22Rv1 (cell line): ENCODE measurements around the gene AGXT.

Source experiments
- H3K27ac ChIP-seq: fragments of 450-650 bp; 2 replicates; pipeline ENCODE4 v1.5.1; 2017
- ZFX ChIP-seq: fragments of 450-650 bp; IDR thresholded peaks from 2 replicates; pipeline ENCODE4 v1.6.1; 2017; ENCODE audit warnings: antibody characterized with exemption, borderline replicate concordance
- TF ChIP-seq, protein P1 (sequence below): fragments of 450-650 bp; IDR thresholded peaks from 2 replicates; pipeline ENCODE4 v1.5.1; 2017; ENCODE audit warnings: mild to moderate bottlenecking

Gene AGXT

DNA sequence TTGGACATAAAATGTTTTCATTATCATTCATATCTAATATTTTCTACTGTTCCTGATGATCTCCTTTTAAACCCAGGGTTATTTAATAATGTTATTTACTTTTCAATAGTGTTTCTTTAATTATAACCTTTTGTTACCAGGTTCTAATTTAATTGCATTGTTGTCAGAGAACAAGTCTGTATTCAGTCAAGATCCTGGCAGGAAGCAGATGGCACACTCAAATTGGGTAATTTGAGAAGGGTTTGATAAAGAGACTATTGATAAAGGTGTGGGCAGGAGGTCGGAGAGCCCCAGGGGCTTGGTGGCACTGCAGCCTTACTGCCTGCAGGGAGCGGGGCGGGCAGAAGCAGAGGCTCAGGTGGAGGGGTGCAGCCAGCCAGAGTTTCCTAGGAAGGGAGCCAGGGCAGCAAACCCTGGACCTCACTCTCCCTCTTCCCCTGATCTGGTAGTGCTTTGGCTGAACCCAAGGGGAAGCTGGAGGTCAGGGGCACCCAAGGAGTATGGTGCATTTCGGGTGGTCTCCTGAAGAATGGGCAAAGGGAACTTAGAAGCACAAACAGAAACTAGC is 46.3 kb upstream of the AGXT start:
- TF ChIP-seq, protein P1, sequence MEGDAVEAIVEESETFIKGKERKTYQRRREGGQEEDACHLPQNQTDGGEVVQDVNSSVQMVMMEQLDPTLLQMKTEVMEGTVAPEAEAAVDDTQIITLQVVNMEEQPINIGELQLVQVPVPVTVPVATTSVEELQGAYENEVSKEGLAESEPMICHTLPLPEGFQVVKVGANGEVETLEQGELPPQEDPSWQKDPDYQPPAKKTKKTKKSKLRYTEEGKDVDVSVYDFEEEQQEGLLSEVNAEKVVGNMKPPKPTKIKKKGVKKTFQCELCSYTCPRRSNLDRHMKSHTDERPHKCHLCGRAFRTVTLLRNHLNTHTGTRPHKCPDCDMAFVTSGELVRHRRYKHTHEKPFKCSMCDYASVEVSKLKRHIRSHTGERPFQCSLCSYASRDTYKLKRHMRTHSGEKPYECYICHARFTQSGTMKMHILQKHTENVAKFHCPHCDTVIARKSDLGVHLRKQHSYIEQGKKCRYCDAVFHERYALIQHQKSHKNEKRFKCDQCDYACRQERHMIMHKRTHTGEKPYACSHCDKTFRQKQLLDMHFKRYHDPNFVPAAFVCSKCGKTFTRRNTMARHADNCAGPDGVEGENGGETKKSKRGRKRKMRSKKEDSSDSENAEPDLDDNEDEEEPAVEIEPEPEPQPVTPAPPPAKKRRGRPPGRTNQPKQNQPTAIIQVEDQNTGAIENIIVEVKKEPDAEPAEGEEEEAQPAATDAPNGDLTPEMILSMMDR, result no peak
- TF ChIP-seq ZFX, result no peak
- no peak overlapping the region for H3K27ac ChIP-seq

DNA sequence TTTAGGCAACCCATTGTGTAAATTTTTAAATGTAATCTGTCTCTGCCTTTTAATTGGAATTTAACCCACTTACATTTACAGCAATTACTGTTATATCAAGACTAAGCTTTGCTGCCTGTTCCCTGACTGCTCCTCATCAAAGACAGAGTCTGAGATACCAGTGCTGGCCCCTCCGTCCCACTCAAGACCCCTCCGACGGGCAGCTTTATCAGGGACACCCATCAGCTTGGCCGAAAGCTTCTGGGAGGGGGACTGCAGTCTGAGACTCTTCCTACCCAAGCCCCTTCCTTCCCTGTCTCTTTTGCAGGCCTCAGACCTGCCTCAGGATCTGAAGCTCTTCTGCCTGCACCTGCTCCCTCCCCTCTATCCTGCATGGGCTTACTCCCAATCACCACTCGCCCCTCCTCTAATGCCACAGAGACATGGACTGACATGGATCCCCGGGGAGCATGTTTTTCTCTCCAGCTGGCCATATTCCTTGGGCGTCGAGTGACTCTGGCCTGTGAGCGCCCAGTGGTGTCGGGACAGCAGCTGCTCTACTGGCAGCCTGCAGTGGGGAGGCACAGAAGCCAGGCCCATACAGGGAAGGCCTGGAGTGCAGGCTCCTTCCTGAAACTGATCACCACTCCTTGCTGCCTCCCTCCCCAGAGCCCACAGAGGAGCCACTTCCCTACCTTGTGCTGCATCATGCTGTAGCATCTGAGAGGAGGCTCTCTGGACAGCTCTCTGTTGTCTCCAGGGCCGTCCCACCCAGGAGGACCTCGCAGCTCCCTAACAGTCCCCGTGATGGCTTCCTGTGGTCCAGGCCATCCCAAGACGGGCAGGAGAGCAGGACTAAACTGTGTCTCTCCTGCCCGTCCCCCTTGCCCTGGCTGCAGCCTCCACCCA is 44.9 kb upstream of the AGXT start:
- H3K27ac ChIP-seq, result no peak overlapping the region
- TF ChIP-seq, protein P1, result no peak
- TF ChIP-seq ZFX, result no peak

DNA sequence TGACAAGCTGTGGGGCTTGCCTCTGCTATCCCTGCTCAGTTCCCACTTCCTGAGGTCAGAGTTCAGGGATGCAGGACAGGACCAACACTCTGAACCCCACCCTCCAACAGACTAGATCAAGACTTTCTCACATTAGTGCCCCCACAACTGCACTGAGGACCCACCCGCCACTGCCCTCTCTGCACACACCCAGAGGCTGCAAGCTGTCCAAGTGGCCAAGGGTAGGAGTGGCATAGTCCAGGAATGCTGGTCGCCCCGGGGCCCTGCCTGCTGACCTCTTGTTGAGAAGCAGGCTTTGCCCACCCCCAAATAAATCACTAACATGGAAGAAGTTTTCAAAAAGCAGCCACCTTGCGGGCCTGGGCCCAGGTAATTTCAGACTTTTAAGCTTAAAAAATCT is 43.1 kb upstream of the AGXT start:
- H3K27ac ChIP-seq, result no peak overlapping the region
- TF ChIP-seq ZFX, result no peak
- TF ChIP-seq, protein P1, result no peak

DNA sequence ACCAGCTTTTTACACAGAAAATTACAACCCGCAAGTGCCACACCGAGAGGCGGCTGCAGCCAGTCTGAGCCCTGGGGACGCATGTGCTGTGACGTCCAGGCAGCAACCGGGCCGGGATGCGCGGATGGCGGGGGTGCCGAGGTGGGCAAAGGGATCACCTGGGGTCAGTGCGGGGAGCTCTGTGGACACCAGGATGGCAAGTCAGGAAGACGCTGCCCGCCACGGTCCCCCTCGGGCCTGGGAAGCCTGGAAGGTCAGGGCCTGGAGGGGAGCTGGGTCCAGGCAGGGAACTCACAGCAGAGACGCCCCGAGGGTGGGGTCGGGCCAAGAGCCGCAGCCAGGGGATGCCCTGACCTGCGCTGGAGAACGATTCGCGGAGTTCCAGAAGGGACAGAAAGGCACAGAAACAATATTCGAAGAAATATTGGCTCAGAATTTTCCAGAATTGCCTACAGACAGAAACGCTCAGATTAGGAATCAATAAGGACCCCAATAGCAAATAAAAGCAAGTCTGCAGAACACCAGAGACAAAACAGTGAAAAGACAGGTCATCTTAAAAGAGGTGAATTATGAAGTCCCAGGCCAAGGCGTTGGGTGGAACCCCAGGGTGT is 36.9 kb upstream of the AGXT start:
- H3K27ac ChIP-seq, result no peak overlapping the region
- TF ChIP-seq ZFX, result no peak
- TF ChIP-seq, protein P1, result no peak

DNA sequence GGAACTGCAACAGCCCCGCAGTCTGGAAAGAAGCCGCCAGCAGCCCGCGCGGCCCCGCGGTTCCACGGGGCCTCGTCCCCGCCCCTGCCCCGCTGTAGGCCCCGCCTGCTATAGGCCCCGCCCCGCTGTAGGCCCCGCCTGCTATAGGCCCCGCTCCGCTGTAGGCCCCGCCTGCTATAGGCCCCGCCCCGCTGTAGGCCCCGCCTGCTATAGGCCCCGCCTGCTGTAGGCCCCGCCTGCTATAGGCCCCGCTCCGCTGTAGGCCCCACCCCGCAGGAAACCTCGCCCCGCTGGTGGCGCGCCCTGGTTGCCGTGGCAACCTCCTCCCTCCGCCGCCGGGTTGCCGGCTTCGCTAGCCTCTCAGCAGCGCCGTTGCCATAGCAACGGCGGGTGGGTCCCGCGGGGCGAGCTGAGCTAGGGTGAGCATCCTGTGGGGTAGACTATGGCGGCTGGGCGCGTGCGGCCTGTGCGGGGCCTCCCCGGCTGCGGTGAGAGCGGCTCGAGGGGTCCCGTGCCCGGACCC is 36.4 kb upstream of the AGXT start:
- H3K27ac ChIP-seq, result no peak overlapping the region
- TF ChIP-seq, protein P1, result no peak
- TF ChIP-seq ZFX, result no peak

DNA sequence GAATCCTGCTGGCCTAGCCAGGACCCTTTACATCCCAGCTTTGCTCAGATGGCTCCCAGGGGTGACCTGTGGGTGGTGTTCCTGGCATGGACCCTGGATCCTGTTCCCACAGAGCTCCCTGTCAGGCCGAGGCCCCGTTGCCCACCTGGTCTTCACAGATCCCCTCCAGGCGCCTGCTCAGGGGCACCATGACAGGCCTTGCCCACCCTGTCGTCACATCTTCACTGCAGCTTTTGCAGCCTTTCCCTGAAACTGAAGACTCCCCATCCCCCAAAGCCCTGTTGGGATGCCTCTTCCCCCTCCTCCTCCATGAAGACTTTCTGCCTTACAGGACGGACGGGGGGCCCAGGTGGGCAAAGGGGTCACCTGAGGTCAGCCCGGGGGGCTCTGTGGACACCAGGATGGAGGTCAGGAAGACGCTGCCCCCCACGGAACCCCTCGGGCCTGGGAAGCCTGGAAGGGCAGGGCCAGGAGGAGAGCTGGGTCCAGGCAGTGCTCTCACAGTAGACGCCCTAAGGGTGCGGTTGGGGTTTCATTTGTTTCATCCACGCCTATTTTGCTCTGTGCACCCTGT is 35.6 kb upstream of the AGXT start:
- no peak overlapping the region for H3K27ac ChIP-seq
- TF ChIP-seq ZFX, result no peak
- TF ChIP-seq, protein P1, result no peak
